Mucosa of rectum (tissue), 2 donors: ENCODE data around the gene PABPN1L.

ENCODE experiments used
- H3K27ac ChIP-seq, 2 donors: one replicate each; pipeline ENCODE4 v1.7.0; 2013; ENCODE audit warnings: inconsistent platforms in 2 of 2, low read depth in 2 of 2, low read length in 2 of 2
- H3K27me3 ChIP-seq, 2 donors: one replicate each; pipeline ENCODE4 v1.7.0; 2013; ENCODE audit warnings: low read length in 2 of 2; ENCODE audit not compliant: control insufficient read depth in 2 of 2, insufficient read depth in 2 of 2
- H3K36me3 ChIP-seq, 2 donors: one replicate each; pipeline ENCODE4 v1.7.0; 2013; ENCODE audit warnings: low read length in 2 of 2; ENCODE audit not compliant: control insufficient read depth in 2 of 2, insufficient read depth in 2 of 2
- H3K4me1 ChIP-seq, 2 donors: one replicate each; pipeline ENCODE4 v1.7.0; 2013; ENCODE audit warnings: low read length in 2 of 2, mild to moderate bottlenecking in 1 of 2; ENCODE audit not compliant: control insufficient read depth in 2 of 2, insufficient read depth in 2 of 2
- H3K4me3 ChIP-seq, 2 donors: one replicate each; pipeline ENCODE4 v1.7.0; 2013; ENCODE audit warnings: low read length in 2 of 2
- H3K9ac ChIP-seq, 2 donors: one replicate each; pipeline ENCODE4 v1.7.0; 2013; ENCODE audit warnings: low read length in 2 of 2, low read depth in 1 of 2, mild to moderate bottlenecking in 1 of 2
- H3K9me3 ChIP-seq, 2 donors: one replicate each; pipeline ENCODE4 v1.7.0; 2013; ENCODE audit warnings: low read length in 2 of 2; ENCODE audit not compliant: control insufficient read depth in 2 of 2
- donor health status: healthy.
- donor health status: Normal muscosa, but diverticular disease.

The PABPN1L gene

DNA sequence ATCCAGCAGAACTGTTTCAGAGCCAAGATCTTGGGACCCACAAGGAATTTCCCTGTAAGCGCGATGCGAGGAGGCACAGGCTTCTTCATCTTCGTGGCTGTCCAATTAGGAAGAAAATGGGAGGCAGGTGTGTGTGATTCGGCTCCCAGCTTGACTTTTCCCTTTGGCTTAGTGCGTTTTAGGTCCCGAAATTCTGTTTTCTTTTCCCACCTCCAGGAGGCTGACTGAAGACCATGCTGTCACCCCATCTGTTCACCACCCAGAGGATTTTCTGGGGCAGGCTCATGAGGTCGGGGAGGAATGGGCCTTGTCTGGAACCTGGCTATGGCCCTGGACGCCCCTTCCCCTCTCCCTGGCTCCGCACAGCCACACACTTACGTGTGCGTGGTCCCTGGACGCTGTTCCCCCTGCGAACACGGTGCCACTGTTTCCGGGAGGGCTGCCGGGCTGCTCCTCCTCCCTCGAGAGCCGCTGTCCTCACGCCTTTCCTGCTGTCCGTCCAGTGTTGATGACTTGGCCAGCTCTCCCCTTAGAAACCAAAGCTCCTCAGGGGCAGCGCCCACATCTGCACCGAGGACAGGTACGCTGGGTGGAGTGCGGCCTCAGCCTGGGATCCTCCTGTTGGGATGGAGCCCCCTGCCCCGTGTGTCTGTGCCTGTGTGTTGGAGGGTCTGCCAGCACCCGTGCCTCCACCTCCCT is 2.7 kb upstream of the PABPN1L start:
- H3K9ac ChIP-seq: no peak overlapping the region
- H3K36me3 ChIP-seq: no peaks in the 10 kb centered on the region
- H3K27ac ChIP-seq: no peak overlapping the region
- peaks cover 3 to 24% of the 10 kb centered on the region in 2 donors for H3K27me3 ChIP-seq
- H3K9me3 ChIP-seq: no peaks in the 10 kb centered on the region
- peaks cover 0 to 2% of the 10 kb centered on the region in 2 donors for H3K4me1 ChIP-seq
- no peak overlapping the region for H3K4me3 ChIP-seq

- no peaks in the 10 kb centered on the region for H3K9me3 ChIP-seq
- no peak overlapping the region for H3K27ac ChIP-seq
- peaks cover 3 to 24% of the 10 kb centered on the region in 2 donors for H3K27me3 ChIP-seq
- no peak overlapping the region for H3K4me3 ChIP-seq
- H3K36me3 ChIP-seq: peaks cover 0 to 1% of the 10 kb centered on the region in 2 donors
- H3K9ac ChIP-seq: no peak overlapping the region
- H3K4me1 ChIP-seq: peaks cover 0 to 2% of the 10 kb centered on the region in 2 donors
These were observed 1.3 kb upstream of the PABPN1L start for GRCh38 chr16:88867581-88868246.

- no peak overlapping the region for H3K27ac ChIP-seq
These were observed 718 bp downstream of the PABPN1L start for GRCh38 chr16:88865742-88866141.

DNA sequence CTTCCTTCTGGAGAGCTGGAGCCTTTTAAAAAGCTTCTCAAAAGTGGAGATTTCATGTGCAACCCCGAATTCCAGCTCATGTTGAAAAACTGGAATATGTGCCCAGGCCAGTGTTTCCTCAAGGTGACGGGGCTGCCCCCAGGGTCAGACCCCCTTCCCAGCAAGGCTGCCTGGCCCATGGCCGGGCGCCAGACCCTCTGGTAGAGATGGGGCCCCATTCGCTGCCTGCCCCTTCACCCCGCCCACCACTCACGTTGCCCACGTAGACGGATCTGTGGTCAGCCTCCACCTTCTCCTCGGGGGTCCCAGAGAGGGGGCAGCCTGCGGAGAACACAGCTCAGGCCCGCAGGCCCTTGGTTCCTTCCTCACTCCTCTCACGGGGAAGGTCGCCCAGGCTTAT is 1.1 kb downstream of the PABPN1L start:
- Histone ChIP-seq H3K9me3 (no peaks in the 10 kb centered on the region), H3K4me1 (no peaks in the 10 kb centered on the region), H3K27ac (no peak overlapping the region), H3K4me3 (no peak overlapping the region), H3K36me3 (peaks cover 10 to 19% of the 10 kb centered on the region in 2 donors), H3K9ac (no peak overlapping the region), H3K27me3 (peaks cover 0 to 13% of the 10 kb centered on the region in 2 donors)

More at GRCh38 chr16:88865742-88866141, 718 bp downstream of the PABPN1L start:
- Histone ChIP-seq H3K9ac (no peak overlapping the region), H3K4me3 (no peak overlapping the region), H3K9me3 (no peaks in the 10 kb centered on the region), H3K36me3 (peaks cover 6 to 16% of the 10 kb centered on the region in 2 donors), H3K4me1 (no peaks in the 10 kb centered on the region), H3K27me3 (peaks cover under 1 to 13% of the 10 kb centered on the region in 2 donors)

DNA sequence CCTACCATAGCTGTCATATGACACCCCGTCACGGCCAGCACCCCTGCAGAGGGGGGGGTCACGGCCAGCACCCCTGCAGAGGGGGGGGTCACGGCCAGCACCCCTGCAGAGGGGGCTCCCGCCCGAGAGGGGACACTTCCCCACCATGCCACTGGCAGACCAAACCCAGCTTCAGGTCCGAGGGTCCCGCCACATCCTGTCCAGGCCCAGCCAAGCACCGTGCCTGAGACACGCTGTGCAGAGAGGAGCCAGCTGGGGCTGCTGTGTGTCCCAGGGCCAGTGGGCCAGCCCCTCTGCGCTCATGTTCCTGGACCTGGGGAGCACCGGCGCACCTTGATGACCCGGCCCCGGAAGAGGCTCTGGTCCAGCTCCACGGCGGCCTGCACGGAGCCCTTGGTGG is 1.9 kb downstream of the PABPN1L start:
- Histone ChIP-seq H3K27me3 (peaks cover 0 to 9% of the 10 kb centered on the region in 2 donors), H3K4me3 (no peak overlapping the region), H3K36me3 (peaks cover 18 to 27% of the 10 kb centered on the region in 2 donors), H3K4me1 (no peaks in the 10 kb centered on the region), H3K9ac (no peak overlapping the region), H3K9me3 (no peaks in the 10 kb centered on the region), H3K27ac (no peak overlapping the region)

GRCh38 chr16:88864099-88864498 is 2.4 kb downstream of the PABPN1L start:
- no peaks in the 10 kb centered on the region for H3K4me1 ChIP-seq
- peaks cover 21 to 31% of the 10 kb centered on the region in 2 donors for H3K36me3 ChIP-seq
- no peak overlapping the region for H3K27ac ChIP-seq
- H3K4me3 ChIP-seq: no peak overlapping the region
- H3K9ac ChIP-seq: no peak overlapping the region
- H3K27me3 ChIP-seq: peaks cover 0 to 5% of the 10 kb centered on the region in 2 donors
- H3K9me3 ChIP-seq: no peaks in the 10 kb centered on the region

DNA sequence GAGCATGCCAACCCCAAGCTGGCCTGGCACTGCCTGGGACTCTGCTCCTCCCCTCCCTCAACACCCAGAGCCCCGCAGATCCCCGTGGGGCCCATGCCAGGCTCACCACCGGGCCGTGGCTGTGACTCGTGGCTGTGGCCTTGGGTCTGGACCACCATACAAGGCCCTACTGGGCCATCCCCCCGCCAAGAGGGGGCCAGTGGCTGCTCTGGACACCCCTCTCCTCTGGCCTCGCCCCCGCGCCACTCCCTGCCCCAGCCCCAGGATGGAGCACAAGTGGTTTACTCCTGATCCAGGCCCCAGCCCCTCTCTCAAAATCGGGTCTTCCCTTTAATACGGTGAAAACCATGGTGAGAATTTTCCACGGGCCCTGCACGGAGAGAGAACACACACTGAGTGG is 3.0 kb downstream of the PABPN1L start:
- H3K27me3 ChIP-seq: no peaks in the 10 kb centered on the region
- peaks cover 0 to under 1% of the 10 kb centered on the region in 2 donors for H3K4me1 ChIP-seq
- H3K27ac ChIP-seq: no peak overlapping the region
- no peaks in the 10 kb centered on the region for H3K9me3 ChIP-seq
- H3K9ac ChIP-seq: no peak overlapping the region
- no peak overlapping the region for H3K4me3 ChIP-seq
- peaks cover 21 to 37% of the 10 kb centered on the region in 2 donors for H3K36me3 ChIP-seq

GRCh38 chr16:88862968-88863367 is 3.5 kb downstream of the PABPN1L start:
- Histone ChIP-seq H3K27ac (no peak overlapping the region), H3K27me3 (no peaks in the 10 kb centered on the region), H3K9ac (no peak overlapping the region), H3K4me3 (no peak overlapping the region), H3K4me1 (peaks cover 4 to 5% of the 10 kb centered on the region in 2 donors), H3K9me3 (no peaks in the 10 kb centered on the region), H3K36me3 (peaks cover 21 to 37% of the 10 kb centered on the region in 2 donors)

GRCh38 chr16:88861359-88861758 is 5.1 kb downstream of the PABPN1L start:
- Histone ChIP-seq H3K4me1 (peaks cover 6 to 11% of the 10 kb centered on the region in 2 donors), H3K4me3 (no peak overlapping the region), H3K27me3 (no peaks in the 10 kb centered on the region), H3K9me3 (no peaks in the 10 kb centered on the region), H3K9ac (no peak overlapping the region), H3K27ac (no peak overlapping the region), H3K36me3 (peaks cover 21 to 37% of the 10 kb centered on the region in 2 donors)

DNA sequence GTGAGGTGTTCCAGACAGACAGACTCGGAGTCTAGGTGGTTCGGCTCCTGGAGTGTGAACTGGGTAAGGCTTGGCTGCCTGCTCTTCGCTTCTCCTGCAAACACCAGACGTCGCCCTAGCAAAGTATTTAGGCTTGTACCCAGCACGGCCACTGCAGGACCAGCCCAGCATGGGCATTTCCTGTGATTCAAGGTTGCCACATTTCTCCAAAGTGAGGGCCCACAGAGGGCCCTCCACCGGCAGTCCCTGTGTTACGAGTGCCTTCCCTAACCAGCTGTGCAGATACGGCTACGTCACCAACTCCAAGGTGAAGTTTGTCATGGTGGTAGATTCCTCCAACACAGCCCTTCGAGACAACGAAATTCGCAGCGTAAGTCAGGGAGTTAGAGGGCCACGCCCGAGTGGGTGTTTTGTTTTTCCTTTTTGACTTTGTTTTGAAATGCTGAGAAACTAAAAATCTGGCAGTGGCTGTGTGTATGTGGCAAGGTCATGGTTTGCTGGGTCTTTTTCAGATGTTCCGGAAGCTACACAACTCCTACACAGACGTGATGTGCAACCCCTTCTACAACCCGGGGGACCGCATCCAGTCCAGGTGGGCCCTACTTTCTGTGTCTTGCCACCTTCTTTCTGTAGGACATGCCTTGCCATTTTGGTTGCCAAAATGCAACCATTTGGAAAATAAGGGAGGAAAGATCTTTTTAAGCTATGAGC is 6.9 kb downstream of the PABPN1L start:
- Histone ChIP-seq H3K4me1 (peaks cover 13 to 16% of the 10 kb centered on the region in 2 donors), H3K36me3 (peaks cover 21 to 37% of the 10 kb centered on the region in 2 donors)

More for the DNA sequence above, 6.9 kb downstream of the PABPN1L start:
- Histone ChIP-seq H3K27me3 (no peaks in the 10 kb centered on the region), H3K9me3 (no peaks in the 10 kb centered on the region), H3K4me3 (no peak overlapping the region), H3K9ac (no peak overlapping the region), H3K27ac (no peak overlapping the region)
